ENCODE results near the gene GALNT6.

GALNT6 gene

GRCh38 chr12:51424662-51425539, 33.7 kb upstream of the GALNT6 start, which contains the start of gene SLC4A8:
Gene SLC4A8 (plus strand): TSS chr12:51424831. CDS start chr12:51424988, 157 bp downstream.
- Histone ChIP-seq H3K36me3 (ENCODE audit: insufficient read depth) (no peaks in the 10 kb centered on the region), H3K27ac (no peak within 1 kb of the TSS), H4K20me1 (ENCODE audit: insufficient read depth) (no peaks in the 10 kb centered on the region), H3K9ac (no peak within 1 kb of the TSS), H3K27me3 (ENCODE audit: insufficient read depth, low read depth) (no peaks in the 10 kb centered on the region), H3K4me2 (peak within 1 kb of the TSS; percentile 72), H3K4me3 (IDR thresholded peaks at IDR 0.05; ENCODE audit: insufficient read depth, low read depth, low read length) (no peak within 1 kb of the TSS), H3K4me1 (ENCODE audit: low read depth, poor library complexity, severe bottlenecking) (peaks cover 21% of the 10 kb centered on the region), H3K79me2 (ENCODE audit: insufficient read depth, low read depth) (no peaks in the 10 kb centered on the region), H2AFZ (ENCODE audit: low read depth) (peak within 1 kb of the TSS; percentile 97)
- TF ChIP-seq CTCF (conservative IDR thresholded peaks at IDR 0.05; ENCODE audit: low read depth, low read length) = peak; percentile 72

DNA sequence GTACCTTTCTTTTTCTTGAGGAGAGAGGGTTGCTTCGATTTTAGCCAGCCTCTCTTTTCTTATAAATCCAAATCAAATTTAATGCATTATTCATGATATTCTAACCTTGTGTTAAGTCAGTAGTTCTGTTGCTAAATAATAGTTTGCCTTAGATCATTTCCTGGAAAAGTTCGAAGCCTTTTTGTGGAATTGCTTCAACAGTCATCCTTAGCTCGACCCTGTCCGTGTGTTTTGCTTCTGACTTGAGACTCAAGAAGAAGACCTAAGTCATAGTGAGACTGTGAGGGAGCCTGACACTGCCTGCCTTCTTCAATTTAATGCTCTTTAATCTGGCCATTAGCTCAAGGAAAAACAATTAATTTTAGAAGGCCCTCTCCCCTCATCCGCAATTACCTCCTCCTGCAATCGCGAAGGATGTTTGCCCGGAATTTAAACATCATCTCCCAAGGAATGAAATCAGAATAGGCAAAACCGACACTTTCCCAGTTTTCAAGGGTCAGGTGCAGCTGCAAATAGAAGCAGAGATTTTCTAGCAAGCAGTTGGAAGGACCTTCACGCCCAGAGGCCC, 33.0 kb upstream of the GALNT6 start:
- TF ChIP-seq CTCF (conservative IDR thresholded peaks at IDR 0.05; ENCODE audit: low read depth, low read length) = no peak
- Histone ChIP-seq H3K27me3 (ENCODE audit: insufficient read depth, low read depth) (no peaks in the 10 kb centered on the region), H3K4me2 (peak overlapping the region; percentile 72), H3K79me2 (ENCODE audit: insufficient read depth, low read depth) (no peaks in the 10 kb centered on the region), H2AFZ (ENCODE audit: low read depth) (peak overlapping the region; percentile 97), H3K9ac (no peak overlapping the region), H4K20me1 (ENCODE audit: insufficient read depth) (no peaks in the 10 kb centered on the region), H3K4me3 (IDR thresholded peaks at IDR 0.05; ENCODE audit: insufficient read depth, low read depth, low read length) (no peak overlapping the region), H3K36me3 (ENCODE audit: insufficient read depth) (no peaks in the 10 kb centered on the region), H3K27ac (no peak overlapping the region), H3K4me1 (ENCODE audit: low read depth, poor library complexity, severe bottlenecking) (peaks cover 14% of the 10 kb centered on the region)

- no peak overlapping the region for H3K4me3 ChIP-seq (IDR thresholded peaks at IDR 0.05; ENCODE audit: insufficient read depth, low read depth, low read length)
- H3K9ac ChIP-seq = no peak overlapping the region
- peak; percentile 72 for TF ChIP-seq CTCF (conservative IDR thresholded peaks at IDR 0.05; ENCODE audit: low read depth, low read length)
- H3K27ac ChIP-seq = no peak overlapping the region
- no peak overlapping the region for H3K4me2 ChIP-seq
- no peak overlapping the region for H2AFZ ChIP-seq (ENCODE audit: low read depth)
- no peaks in the 10 kb centered on the region for H4K20me1 ChIP-seq (ENCODE audit: insufficient read depth)
- no peaks in the 10 kb centered on the region for H3K79me2 ChIP-seq (ENCODE audit: insufficient read depth, low read depth)
- H3K27me3 ChIP-seq (ENCODE audit: insufficient read depth, low read depth) = no peaks in the 10 kb centered on the region
- peaks cover 13% of the 10 kb centered on the region for H3K4me1 ChIP-seq (ENCODE audit: low read depth, poor library complexity, severe bottlenecking)
- no peaks in the 10 kb centered on the region for H3K36me3 ChIP-seq (ENCODE audit: insufficient read depth)
These were observed 30.2 kb upstream of the GALNT6 start for GRCh38 chr12:51421266-51421884.

DNA sequence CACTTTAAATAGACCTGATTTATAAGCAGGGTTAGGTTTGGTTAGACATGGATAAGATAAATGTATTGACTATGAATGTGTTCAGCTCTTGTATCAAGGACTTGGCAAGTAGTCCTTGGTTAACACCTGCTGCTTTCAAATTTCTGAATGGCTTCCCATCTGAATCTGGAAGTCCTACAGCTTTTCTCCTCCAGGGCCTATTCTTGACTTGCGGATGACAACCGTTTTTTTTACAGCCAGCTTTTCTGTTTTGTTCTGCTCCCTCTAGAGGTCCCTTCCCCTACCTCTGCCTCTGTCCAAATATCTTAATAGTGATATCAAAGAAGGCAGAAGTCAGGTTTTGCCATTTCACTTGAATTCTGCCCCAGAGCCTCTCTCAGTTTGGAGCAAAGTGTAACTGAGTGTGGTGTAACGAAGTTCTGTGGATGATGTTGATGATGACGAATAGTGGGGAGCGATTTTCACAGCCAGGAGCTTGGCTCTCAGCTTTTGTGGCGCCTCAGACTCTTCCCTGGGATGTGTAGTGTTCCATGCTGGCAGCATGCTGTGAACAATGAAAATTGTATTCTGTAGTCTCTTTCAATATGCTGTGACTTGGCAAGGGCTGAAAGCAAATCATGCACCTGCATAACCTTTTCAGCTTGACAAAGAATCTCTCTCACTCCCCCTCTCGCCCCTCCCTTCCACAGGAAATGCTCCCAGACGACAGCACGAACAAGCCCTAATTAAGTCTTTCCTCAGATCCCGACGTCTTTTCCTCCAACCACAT, 28.4 kb upstream of the GALNT6 start:
- no peaks in the 10 kb centered on the region for H3K36me3 ChIP-seq (ENCODE audit: insufficient read depth)
- no peak overlapping the region for H3K27ac ChIP-seq
- H3K4me3 ChIP-seq (IDR thresholded peaks at IDR 0.05; ENCODE audit: insufficient read depth, low read depth, low read length) = no peak overlapping the region
- no peaks in the 10 kb centered on the region for H4K20me1 ChIP-seq (ENCODE audit: insufficient read depth)
- peaks cover 6% of the 10 kb centered on the region for H3K4me1 ChIP-seq (ENCODE audit: low read depth, poor library complexity, severe bottlenecking)
- no peaks in the 10 kb centered on the region for H3K79me2 ChIP-seq (ENCODE audit: insufficient read depth, low read depth)
- no peak overlapping the region for H2AFZ ChIP-seq (ENCODE audit: low read depth)
- no peak overlapping the region for H3K4me2 ChIP-seq
- H3K9ac ChIP-seq = no peak overlapping the region
- no peaks in the 10 kb centered on the region for H3K27me3 ChIP-seq (ENCODE audit: insufficient read depth, low read depth)
- TF ChIP-seq CTCF (conservative IDR thresholded peaks at IDR 0.05; ENCODE audit: low read depth, low read length) = no peak
